Body of pancreas (tissue), 4 donors: ENCODE data around the gene CRYGC.

Experiments used
- POLR2A ChIP-seq, 3 donors: fragments of 450-650 bp; IDR thresholded peaks; one replicate each; pipeline ENCODE4 v1.6.1; 2016; ENCODE audit warnings: antibody characterized with exemption in 3 of 3, mild to moderate bottlenecking in 2 of 3
- TF ChIP-seq, protein P1 (sequence below), 7 experiments: fragments of 450-650 bp in 4 of 7; fragments of 200-600 bp in 3 of 7; sonication (generic) in 3 of 7; IDR thresholded peaks; one replicate each; pipeline ENCODE4 v1.5.1; 2016 to 2019; ENCODE audit warnings: antibody characterized with exemption in 7 of 7

DNA sequence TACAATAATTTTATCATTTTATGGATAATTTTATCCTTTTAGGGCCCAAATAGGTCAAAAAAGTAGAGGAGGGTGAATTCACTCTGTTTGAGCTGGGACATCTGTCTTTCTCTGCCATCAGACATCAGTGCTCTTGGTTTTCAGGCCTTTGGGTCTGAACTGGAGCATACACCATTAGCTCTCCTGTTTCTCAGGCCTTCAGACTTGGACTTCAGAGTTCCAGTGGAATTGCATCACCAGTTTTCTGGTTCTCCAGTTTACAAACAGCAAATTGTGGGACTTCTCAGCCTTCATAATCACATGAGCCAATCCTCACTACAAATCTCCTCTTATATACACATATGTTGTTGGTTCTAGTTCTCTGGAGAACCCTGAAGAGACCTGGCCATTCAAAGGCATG, 39.2 kb downstream of the CRYGC start:
- TF ChIP-seq, protein P1, sequence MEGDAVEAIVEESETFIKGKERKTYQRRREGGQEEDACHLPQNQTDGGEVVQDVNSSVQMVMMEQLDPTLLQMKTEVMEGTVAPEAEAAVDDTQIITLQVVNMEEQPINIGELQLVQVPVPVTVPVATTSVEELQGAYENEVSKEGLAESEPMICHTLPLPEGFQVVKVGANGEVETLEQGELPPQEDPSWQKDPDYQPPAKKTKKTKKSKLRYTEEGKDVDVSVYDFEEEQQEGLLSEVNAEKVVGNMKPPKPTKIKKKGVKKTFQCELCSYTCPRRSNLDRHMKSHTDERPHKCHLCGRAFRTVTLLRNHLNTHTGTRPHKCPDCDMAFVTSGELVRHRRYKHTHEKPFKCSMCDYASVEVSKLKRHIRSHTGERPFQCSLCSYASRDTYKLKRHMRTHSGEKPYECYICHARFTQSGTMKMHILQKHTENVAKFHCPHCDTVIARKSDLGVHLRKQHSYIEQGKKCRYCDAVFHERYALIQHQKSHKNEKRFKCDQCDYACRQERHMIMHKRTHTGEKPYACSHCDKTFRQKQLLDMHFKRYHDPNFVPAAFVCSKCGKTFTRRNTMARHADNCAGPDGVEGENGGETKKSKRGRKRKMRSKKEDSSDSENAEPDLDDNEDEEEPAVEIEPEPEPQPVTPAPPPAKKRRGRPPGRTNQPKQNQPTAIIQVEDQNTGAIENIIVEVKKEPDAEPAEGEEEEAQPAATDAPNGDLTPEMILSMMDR (IDR thresholded peaks at IDR 0.05): no peak
- no peak for TF ChIP-seq POLR2A (IDR thresholded peaks at IDR 0.05)
